GM12801 (cell line): Measurements from ENCODE around the gene TRPV3.

Experiments
- TF ChIP-seq, protein P1 (sequence below): IDR thresholded peaks from one replicate; pipeline ENCODE4 v1.5.1; 2011; ENCODE audit warnings: control low read depth; ENCODE audit not compliant: insufficient read length; ENCODE audit errors: extremely low read depth

The TRPV3 gene

DNA sequence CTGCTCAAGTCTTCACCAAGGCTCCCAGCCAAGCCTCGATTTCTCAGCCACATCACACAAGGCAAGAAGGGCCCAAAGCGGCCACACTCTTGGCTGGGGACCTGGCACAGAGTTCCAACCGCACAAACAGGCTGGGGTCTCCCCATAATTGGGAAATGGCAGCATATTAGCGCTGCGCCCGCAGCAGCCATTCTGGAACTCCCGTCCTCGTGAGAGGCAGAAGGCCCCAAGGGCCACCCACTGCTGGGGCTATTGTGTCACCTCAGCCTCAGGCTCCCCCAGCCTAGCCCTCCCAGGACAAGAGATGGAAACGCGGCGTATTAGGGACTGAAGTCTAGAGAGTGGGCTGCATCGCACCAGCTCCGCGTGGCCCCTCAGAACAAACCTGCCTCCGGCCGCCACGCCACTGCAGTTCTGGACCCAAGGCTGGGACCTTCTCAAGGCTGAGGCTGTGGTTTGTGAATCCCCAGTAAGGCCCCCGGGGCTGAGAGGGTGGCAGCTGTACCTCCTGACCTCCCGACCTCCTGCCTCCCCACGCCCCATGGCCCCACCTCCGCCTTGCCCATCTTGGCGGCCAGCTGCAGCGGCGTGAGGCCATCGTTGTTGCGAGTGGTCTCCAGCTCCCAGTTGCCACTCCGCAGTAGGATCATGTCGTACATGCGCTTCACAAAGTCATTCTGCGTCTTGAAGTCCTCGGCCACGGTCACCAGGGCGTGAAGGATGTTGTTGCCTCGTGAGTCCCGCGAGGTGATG is 25.3 kb downstream of the TRPV3 start:
- TF ChIP-seq, protein P1, sequence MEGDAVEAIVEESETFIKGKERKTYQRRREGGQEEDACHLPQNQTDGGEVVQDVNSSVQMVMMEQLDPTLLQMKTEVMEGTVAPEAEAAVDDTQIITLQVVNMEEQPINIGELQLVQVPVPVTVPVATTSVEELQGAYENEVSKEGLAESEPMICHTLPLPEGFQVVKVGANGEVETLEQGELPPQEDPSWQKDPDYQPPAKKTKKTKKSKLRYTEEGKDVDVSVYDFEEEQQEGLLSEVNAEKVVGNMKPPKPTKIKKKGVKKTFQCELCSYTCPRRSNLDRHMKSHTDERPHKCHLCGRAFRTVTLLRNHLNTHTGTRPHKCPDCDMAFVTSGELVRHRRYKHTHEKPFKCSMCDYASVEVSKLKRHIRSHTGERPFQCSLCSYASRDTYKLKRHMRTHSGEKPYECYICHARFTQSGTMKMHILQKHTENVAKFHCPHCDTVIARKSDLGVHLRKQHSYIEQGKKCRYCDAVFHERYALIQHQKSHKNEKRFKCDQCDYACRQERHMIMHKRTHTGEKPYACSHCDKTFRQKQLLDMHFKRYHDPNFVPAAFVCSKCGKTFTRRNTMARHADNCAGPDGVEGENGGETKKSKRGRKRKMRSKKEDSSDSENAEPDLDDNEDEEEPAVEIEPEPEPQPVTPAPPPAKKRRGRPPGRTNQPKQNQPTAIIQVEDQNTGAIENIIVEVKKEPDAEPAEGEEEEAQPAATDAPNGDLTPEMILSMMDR: no peak

DNA sequence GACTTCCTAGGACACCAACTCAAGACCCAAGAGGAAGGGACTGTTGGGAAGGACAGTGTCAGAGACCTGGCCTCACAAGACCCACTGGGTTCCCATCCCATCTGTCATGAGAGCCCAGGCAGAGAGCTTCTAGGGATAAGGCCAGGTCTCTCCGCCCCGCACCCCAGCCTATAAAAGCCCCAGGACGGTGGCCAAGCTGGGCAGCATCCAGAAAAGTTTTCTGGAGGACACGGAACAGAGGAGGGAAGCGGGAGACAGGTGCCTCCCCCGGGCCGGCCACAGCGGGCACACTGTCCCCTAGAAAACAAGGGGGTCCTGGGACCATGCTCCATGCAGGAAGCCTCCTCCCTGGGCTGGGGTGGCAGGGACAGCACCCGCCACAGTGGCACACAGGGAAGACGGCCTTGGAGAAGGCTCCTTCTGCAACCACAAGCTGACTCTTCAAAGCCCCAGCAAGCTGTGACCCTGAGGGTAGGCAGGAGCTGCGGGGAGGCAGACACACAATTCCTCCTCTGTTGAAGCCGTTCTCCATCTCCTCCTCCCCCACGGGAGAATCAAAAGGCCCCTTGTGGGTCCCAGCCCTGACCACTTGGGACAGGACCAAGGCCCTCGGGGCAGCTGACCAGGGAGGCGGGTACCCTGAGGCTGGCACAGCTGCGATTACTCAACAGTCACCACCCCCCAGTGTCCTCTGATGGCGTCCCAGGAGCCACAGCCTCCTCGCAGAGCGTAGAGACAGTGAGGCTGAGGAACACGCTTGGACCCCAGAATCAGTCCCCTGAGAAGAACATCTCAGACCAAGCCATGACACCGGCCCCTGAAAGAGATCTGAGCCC is 26.1 kb downstream of the TRPV3 start:
- TF ChIP-seq, protein P1: no peak

DNA sequence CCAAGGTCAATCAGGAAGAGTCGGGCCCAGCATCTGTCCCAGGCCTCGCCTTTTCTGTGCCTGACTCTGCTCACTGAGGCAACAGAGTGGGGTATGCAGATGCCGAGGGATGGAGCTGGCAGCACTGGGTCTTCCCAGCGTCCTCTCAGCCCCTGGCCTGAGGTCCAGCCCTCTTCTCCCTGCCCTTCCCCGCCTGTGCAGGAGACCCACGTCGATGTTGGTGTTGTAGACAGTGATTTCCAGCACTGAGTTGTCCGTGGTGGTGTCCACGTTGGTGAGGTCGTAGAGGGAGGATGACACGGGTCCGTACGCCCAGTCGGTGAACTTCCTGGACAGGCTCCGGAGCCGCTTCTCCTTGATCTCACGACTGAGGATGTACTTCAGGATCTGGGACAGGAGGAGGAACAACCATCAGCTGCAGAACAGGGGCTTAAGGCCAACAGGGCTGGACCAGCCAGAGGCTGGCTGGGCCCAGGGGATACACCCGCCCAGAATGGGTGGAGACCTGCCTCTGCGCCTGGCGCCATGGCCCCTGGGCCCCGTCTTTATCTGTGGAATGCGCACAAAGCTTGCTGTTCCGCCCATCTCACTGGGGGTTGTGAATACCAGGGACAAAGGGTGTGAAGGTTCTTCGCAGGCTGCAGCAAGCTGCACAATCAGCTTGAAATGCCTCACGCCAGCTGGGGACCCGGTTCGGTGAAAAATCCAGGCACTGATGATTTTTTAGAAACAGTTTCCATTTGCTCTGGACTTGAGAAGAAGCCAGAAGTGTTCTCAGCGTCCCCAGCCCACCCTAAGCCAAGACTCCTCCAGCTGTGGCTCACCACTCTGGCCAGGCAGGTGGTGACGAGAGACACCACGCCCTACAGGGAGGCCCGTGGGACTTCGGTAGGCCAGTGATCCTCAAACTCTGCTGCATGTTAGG is 27.5 kb downstream of the TRPV3 start:
- TF ChIP-seq, protein P1: no peak

DNA sequence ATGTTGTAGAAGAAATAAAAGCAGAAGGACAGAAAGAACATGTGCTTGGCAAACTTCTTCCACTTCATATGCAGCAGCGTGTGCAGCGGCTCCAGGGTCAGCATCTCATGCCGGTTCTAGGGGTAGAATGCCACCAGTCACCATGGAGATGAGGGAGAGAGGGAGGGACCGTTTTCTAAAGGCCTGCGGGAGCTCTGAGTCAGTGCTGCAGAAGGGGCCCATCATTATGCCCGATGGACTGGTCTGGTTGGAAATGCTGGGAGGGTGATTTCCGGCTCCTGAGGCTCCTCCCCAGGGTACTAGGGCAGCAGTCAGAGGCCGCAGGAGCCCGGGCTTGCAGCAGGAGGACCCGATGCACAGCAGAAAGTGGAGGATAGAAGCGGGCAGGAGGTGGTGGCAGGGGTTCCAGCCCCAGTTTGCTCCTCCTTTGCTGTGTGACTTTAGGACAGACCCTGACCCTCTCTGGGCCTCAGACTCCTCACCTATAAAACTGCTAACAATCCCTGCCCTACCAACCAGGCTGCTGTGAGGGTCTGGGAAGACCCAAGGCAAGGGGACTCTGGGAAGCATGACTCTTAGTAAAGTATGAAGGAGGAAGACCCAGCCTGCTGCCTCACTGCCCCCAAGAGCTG is 28.6 kb downstream of the TRPV3 start:
- TF ChIP-seq, protein P1: no peak

DNA sequence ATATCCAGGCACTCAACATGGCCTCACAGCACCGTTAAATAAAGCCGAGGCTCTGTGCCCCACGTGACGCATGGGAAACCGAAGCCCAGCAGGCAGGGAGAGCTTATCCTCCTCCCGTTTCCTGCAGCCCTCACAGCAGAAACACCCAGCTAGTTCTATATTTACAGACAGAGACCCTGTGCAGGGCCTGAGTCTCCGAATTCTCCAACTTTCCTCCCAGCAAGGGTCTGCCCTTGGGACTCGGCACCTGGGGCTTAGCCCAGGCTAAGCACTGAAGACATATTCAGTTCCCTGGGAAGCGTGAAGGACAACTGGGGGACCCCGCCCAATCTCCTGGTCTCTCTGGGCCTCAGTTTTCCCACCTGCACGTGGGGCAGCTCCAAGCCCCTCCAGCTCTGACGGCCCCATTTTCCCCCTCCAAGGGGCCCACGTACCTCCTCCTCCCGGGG is 29.2 kb downstream of the TRPV3 start:
- TF ChIP-seq, protein P1: no peak

DNA sequence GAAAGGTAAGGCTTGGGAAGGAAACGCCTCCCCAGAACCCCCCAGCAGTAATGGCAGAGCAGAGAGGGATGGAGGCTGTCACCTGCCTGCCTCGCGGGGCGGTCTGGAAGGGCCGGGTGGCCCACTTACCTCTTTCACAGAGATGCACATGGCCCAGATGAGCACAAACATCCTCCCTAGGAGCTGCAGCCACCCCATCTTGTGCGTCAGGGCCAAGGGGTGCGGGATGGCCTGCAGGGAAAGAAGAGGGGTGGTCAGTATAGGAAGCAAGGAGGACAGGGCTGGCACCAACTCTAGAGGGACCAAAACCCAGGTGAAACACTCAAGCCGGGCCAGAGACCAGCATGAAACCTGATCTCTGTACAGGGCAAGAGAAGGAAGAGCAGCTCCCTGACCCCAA is 29.7 kb downstream of the TRPV3 start:
- TF ChIP-seq, protein P1: no peak
